HepG2 (cell line): Measurements from ENCODE around the gene CHST6. TPM values are rescaled to one million over a fixed set of nuclear protein-coding genes. Genes with fewer than 3 reads are reported as not detected.

Source experiments
- CBFB ChIP-seq: sonication (generic); formaldehyde crosslinking; IDR thresholded peaks from 2 replicates; pipeline ENCODE4 v1.4.0; 2020; ENCODE audit warnings: missing genetic modification reagents
- HHEX ChIP-seq: IDR thresholded peaks from 2 replicates; pipeline ENCODE4 v1.6.1; 2016; ENCODE audit warnings: control low read depth
- IRF9 ChIP-seq: sonication (generic); formaldehyde crosslinking; IDR thresholded peaks from 2 replicates; pipeline ENCODE4 v1.8.0; 2022; ENCODE audit warnings: missing genetic modification reagents, mild to moderate bottlenecking, borderline replicate concordance
- MLLT10 ChIP-seq: sonication (generic); formaldehyde crosslinking; IDR thresholded peaks from 2 replicates; pipeline ENCODE4 v1.4.0; 2020; ENCODE audit warnings: missing genetic modification reagents
- MTF1 ChIP-seq: sonication (generic); formaldehyde crosslinking; IDR thresholded peaks from 2 replicates; pipeline ENCODE4 v1.5.0; 2020; ENCODE audit warnings: missing genetic modification reagents
- SETDB1 ChIP-seq: sonication (generic); formaldehyde crosslinking; IDR thresholded peaks from 2 replicates; pipeline ENCODE4 v1.5.1; 2020; ENCODE audit warnings: missing genetic modification reagents, mild to moderate bottlenecking, borderline replicate concordance
- WIZ ChIP-seq: sonication (generic); formaldehyde crosslinking; IDR thresholded peaks from 2 replicates; pipeline ENCODE4 v1.5.1; 2020; ENCODE audit warnings: mild to moderate bottlenecking, missing genetic modification reagents
- ZC3H4 ChIP-seq: sonication (generic); formaldehyde crosslinking; IDR thresholded peaks from 2 replicates; pipeline ENCODE4 v1.4.0; 2020; ENCODE audit warnings: missing genetic modification reagents, borderline replicate concordance
- ZNF230 ChIP-seq: sonication (generic); formaldehyde crosslinking; IDR thresholded peaks from 2 replicates; pipeline ENCODE4 v1.4.0; 2020; ENCODE audit warnings: mild to moderate bottlenecking, missing genetic modification reagents
- ZNF282 ChIP-seq: fragments of 450-650 bp; IDR thresholded peaks from 2 replicates; pipeline ENCODE4 v1.6.1; 2018; ENCODE audit not compliant: partially characterized antibody
- ZNF382 ChIP-seq: sonication (generic); formaldehyde crosslinking; IDR thresholded peaks from 2 replicates; pipeline ENCODE4 v1.5.0; 2020; ENCODE audit warnings: missing genetic modification reagents, mild to moderate bottlenecking, borderline replicate concordance
- ZNF552 ChIP-seq: sonication (generic); formaldehyde crosslinking; IDR thresholded peaks from 2 replicates; pipeline ENCODE4 v1.9.0; 2022; ENCODE audit warnings: missing genetic modification reagents, mild to moderate bottlenecking, borderline replicate concordance
- ZNF616 ChIP-seq: sonication (generic); formaldehyde crosslinking; IDR thresholded peaks from 2 replicates; pipeline ENCODE4 v1.5.0; 2020; ENCODE audit warnings: low read depth, mild to moderate bottlenecking, missing genetic modification reagents
- polyA plus RNA-seq, 8 experiments: library from polyadenylated mRNA; depleted of rRNA in 3 of 8; stranded (reverse) in 7 of 8; unstranded in 1 of 8; fragments of >200 nt; fragmentation: Illumina TruSeq in 4 of 8; extraction: Trizol in 4 of 8; gene quantifications; 2 replicates each; pipeline versions ENCODE4 v1.2.1 to v1.2.3, GENCODE V29; 2011 to 2016; ENCODE audit warnings: low read depth in 4 of 8, missing spikeins in 1 of 8, mixed read lengths in 1 of 8; ENCODE audit not compliant: insufficient read depth in 1 of 8
- total RNA-seq, 5 experiments: library from RNA; depleted of rRNA; stranded (reverse); fragments of >200 nt; fragmentation: Illumina TruSeq; extraction: Trizol; gene quantifications; 2 replicates each; pipeline ENCODE4 v1.2.3, GENCODE V29; 2016; ENCODE audit warnings: low read depth in 1 of 5
- TF ChIP-seq, protein P1 (sequence below): sonication (generic); formaldehyde crosslinking; IDR thresholded peaks from 2 replicates; pipeline ENCODE4 v1.4.0; 2020; ENCODE audit warnings: missing genetic modification reagents, borderline replicate concordance
- TF ChIP-seq, protein P2 (sequence below), 2 experiments: sonication (generic) in 1 of 2; formaldehyde crosslinking in 1 of 2; IDR thresholded peaks; 2 replicates each; pipeline versions ENCODE4 v1.5.1 to v1.6.1; 2011 to 2020; ENCODE audit warnings: borderline replicate concordance in 1 of 2, low read depth in 1 of 2, low read length in 1 of 2, mild to moderate bottlenecking in 1 of 2, missing genetic modification reagents in 1 of 2, moderate library complexity in 1 of 2
- TF ChIP-seq, protein P3 (sequence below): sonication (generic); formaldehyde crosslinking; IDR thresholded peaks from 2 replicates; pipeline ENCODE4 v1.4.0; 2020; ENCODE audit warnings: missing genetic modification reagents

Gene CHST6
- total and polyA plus RNA-seq, 2 of the 13 experiments (the other 11 are each of a cell fraction or from before 2014, with no cell fraction given), result 0.18 to 0.91 TPM

DNA sequence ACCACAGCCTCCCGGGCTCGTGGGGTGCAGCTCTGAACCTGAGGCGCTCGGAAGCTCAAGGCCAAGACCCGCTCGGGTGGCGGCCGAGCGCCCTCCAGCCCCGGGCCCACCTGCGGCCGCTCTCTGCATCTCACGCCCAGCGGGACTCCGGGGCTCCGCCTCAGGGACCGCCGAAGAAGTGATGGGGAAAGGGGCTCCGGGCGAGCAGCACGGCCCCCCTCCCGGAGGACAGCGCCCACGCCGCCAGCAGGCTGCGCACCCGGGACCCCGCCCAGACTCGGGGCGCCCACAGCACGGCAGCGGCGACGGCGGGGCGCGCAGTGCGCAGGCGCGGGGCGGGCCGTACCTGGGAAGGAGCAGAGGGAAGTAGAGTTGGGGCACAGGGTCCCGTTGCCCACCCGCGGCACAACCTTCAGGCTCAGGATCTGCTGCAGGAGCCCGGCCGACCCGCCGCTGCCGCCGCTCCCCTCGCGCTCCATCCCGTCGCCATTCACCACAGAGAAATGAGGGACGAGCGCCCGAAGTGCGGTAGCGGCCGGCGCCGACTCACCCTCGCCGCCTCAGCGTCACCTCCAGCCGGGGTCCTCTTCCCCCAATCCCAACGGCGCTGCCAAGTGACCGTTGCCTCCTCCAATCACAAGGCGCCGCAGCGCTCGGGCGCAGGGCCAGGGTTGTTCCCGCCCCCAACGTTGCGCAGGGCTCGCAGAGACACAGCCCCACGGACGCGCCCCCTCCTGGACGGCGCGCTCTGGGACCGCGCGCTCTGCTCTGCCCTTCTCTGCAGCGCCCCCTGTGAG, 30.9 kb downstream of the CHST6 start, which contains the start of gene TMEM170A (continued):
- TF ChIP-seq, protein P1, sequence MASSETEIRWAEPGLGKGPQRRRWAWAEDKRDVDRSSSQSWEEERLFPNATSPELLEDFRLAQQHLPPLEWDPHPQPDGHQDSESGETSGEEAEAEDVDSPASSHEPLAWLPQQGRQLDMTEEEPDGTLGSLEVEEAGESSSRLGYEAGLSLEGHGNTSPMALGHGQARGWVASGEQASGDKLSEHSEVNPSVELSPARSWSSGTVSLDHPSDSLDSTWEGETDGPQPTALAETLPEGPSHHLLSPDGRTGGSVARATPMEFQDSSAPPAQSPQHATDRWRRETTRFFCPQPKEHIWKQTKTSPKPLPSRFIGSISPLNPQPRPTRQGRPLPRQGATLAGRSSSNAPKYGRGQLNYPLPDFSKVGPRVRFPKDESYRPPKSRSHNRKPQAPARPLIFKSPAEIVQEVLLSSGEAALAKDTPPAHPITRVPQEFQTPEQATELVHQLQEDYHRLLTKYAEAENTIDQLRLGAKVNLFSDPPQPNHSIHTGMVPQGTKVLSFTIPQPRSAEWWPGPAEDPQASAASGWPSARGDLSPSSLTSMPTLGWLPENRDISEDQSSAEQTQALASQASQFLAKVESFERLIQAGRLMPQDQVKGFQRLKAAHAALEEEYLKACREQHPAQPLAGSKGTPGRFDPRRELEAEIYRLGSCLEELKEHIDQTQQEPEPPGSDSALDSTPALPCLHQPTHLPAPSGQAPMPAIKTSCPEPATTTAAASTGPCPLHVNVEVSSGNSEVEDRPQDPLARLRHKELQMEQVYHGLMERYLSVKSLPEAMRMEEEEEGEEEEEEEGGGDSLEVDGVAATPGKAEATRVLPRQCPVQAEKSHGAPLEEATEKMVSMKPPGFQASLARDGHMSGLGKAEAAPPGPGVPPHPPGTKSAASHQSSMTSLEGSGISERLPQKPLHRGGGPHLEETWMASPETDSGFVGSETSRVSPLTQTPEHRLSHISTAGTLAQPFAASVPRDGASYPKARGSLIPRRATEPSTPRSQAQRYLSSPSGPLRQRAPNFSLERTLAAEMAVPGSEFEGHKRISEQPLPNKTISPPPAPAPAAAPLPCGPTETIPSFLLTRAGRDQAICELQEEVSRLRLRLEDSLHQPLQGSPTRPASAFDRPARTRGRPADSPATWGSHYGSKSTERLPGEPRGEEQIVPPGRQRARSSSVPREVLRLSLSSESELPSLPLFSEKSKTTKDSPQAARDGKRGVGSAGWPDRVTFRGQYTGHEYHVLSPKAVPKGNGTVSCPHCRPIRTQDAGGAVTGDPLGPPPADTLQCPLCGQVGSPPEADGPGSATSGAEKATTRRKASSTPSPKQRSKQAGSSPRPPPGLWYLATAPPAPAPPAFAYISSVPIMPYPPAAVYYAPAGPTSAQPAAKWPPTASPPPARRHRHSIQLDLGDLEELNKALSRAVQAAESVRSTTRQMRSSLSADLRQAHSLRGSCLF, result no peak
- TF ChIP-seq ZNF382 (CRISPR knock-in tag) (no peak), MLLT10 (no peak), ZNF282 (no peak), ZNF616 (peak; percentile 88), ZC3H4 (peak; percentile 70; the same call in 1 of the 2 replicates), CBFB (CRISPR knock-in tag) (peak; percentile 84), ZNF552 (0 out of 2 replicates have a peak, but pooled peaks have one; percentile 75), IRF9 (peak; percentile 85), SETDB1 (CRISPR knock-in tag) (no peak), ZNF230 (CRISPR knock-in tag) (no peak; the same call in 1 of the 2 replicates), MTF1 (0 out of 2 replicates have a peak, but pooled peaks have one; percentile 55), HHEX (CRISPR knock-in tag) (no peak), WIZ (CRISPR knock-in tag) (no peak; the same call in 1 of the 2 replicates)
- TF ChIP-seq, protein P2, sequence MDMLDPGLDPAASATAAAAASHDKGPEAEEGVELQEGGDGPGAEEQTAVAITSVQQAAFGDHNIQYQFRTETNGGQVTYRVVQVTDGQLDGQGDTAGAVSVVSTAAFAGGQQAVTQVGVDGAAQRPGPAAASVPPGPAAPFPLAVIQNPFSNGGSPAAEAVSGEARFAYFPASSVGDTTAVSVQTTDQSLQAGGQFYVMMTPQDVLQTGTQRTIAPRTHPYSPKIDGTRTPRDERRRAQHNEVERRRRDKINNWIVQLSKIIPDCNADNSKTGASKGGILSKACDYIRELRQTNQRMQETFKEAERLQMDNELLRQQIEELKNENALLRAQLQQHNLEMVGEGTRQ (IDR thresholded peaks at IDR 0.05; ENCODE audit: low read depth, low read length), result no peak
- TF ChIP-seq, protein P2 (CRISPR knock-in tag; IDR thresholded peaks at IDR 0.05; ENCODE audit: borderline replicate concordance), result peak; percentile 58; the same call in 1 of the 2 replicates
- TF ChIP-seq, protein P3, sequence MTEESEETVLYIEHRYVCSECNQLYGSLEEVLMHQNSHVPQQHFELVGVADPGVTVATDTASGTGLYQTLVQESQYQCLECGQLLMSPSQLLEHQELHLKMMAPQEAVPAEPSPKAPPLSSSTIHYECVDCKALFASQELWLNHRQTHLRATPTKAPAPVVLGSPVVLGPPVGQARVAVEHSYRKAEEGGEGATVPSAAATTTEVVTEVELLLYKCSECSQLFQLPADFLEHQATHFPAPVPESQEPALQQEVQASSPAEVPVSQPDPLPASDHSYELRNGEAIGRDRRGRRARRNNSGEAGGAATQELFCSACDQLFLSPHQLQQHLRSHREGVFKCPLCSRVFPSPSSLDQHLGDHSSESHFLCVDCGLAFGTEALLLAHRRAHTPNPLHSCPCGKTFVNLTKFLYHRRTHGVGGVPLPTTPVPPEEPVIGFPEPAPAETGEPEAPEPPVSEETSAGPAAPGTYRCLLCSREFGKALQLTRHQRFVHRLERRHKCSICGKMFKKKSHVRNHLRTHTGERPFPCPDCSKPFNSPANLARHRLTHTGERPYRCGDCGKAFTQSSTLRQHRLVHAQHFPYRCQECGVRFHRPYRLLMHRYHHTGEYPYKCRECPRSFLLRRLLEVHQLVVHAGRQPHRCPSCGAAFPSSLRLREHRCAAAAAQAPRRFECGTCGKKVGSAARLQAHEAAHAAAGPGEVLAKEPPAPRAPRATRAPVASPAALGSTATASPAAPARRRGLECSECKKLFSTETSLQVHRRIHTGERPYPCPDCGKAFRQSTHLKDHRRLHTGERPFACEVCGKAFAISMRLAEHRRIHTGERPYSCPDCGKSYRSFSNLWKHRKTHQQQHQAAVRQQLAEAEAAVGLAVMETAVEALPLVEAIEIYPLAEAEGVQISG (CRISPR knock-in tag), result peak; percentile 90; the same call in 1 of the 2 replicates
